Stimulated activated CD4-positive, alpha-beta T cell treated with anti-CD3 and anti-CD28 coated beads, Interleukin-2, amount 100 ng/mL, for 48 hours (primary cell): ENCODE results near the gene TRAF3IP3.

Source experiments
- DNase-seq, 2 donors: peaks; one replicate each; pipeline ENCODE4 v3.0.0-alpha.2; 2020

Gene TRAF3IP3, protein sequence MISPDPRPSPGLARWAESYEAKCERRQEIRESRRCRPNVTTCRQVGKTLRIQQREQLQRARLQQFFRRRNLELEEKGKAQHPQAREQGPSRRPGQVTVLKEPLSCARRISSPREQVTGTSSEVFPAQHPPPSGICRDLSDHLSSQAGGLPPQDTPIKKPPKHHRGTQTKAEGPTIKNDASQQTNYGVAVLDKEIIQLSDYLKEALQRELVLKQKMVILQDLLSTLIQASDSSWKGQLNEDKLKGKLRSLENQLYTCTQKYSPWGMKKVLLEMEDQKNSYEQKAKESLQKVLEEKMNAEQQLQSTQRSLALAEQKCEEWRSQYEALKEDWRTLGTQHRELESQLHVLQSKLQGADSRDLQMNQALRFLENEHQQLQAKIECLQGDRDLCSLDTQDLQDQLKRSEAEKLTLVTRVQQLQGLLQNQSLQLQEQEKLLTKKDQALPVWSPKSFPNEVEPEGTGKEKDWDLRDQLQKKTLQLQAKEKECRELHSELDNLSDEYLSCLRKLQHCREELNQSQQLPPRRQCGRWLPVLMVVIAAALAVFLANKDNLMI

DNA sequence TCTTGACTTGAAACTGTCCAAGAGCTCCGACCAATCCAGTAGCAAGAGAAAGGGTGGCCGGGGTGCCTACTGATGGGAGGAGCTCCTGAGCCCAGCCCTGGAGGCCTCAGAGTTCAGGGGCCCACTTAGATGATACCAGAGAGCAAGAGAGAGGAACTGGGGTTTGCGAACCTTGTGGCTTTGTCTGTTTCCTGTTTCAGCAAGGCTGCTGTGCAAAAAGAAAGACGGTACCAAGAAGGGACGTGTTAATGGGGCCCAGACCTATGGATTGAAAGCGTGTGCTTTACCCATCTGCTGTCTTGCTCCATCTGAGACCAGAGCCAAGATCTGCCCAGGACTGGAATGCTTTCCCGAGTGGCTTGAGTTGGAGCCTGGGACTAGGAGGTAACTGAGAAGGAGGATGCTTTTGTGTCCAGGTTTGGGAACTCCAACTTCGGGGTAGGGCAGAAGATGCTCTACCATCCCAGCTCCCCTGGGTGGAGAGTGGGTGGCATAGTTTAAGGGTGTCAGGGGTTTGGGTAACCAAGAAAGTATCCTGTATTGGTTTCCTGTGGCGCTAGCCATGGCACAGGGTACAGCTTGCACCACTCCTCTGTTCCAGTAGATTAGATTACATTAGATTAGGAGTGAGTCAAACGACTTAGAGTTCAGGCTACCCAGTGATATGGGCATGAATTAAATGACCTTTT is at the start of gene TRAF3IP3:
Gene TRAF3IP3, plus strand, starts transcription at position 128 of the 689 bp plus-strand sequence. CDS start 3,987 bp downstream, outside the sequence.
- peak; percentile 63 to 65 for DNase-seq

DNA sequence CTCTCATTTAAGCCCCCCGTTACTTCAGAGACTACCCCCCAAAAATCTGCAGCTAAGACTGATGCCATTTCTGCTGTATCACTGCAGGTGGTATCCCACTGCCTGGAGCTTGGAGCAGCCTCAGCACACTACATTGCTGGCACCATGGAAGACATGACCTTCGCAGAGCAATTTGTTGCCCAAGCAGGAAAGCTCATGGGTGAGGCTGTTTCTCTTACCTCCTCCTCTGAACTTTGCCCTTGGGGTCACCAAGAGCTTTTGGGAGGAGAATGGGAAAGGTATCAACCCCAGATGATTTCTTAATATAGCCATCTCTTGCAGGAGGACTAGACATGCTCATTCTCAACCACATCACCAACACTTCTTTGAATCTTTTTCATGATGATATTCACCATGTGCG is 49.2 kb upstream of the TRAF3IP3 start:
- DNase-seq = no peak

GRCh38 chr1:209707308-209707707 is 48.5 kb upstream of the TRAF3IP3 start:
- no peak for DNase-seq

GRCh38 chr1:209708297-209708696 is 47.6 kb upstream of the TRAF3IP3 start:
- DNase-seq = no peak

GRCh38 chr1:209710093-209710492 is 45.8 kb upstream of the TRAF3IP3 start:
- no peak for DNase-seq

- no peak for DNase-seq
Measured at GRCh38 chr1:209710847-209711246, 45.0 kb upstream of the TRAF3IP3 start.

- no peak for DNase-seq
Measured at GRCh38 chr1:209714338-209714737, 41.5 kb upstream of the TRAF3IP3 start.

- no peak for DNase-seq
Measured at GRCh38 chr1:209715314-209715713, 40.5 kb upstream of the TRAF3IP3 start.

DNA sequence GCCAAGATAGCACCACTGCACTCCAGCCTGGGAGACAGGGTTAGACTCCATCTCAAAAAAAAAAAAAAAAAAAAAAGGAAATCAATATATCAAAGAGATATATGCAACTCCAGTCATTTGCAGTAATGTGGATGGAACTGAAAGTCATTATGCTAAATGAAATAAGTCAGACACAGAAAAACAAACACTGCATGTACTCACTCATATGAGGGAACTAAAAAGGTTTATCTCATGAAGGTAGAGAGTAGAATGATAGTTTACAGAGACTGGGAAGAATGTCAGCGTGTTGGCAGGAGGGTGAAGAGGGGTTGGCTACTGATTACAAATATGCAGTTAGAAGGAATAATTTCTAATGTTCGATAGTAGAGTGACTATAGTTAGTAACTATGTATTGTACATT is 38.0 kb upstream of the TRAF3IP3 start:
- no peak for DNase-seq

DNA sequence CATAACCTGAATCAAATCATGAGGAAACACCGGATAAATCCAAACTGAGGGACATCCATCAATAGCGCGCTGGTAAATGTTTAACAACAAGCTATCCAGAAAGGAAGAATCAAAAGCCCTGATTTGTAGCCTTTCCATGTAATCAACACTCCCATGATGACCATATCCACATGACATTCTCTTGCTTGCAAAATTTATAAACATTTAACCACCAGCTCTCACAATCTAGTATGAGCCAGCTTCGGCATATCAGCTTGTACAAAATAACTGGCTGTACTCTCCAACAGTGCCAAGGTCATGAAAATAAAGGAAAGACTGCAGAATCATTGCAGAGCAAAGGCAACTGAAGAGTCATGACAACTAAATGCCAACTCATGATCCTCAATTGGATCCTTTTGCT is 35.5 kb upstream of the TRAF3IP3 start:
- DNase-seq = no peak

DNA sequence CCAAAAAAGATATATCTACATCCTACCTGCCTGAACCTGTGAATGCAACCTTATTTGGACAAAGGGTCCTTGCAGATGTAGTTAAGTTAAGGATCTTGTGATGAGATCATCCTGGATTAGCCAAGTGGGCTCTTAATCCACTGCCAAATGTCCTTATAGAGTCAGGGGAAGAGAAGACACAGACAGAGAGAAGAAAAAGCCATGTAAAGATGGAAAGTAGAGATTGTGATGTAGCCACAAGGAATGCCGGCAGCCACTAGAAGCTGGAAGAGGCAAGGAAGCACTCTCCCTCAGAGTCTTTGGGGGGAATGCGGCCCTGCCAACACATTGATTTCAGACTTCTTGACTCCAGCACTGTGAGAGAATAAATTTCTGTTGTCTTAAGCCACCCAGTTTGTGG is 35.0 kb upstream of the TRAF3IP3 start:
- no peak for DNase-seq

DNA sequence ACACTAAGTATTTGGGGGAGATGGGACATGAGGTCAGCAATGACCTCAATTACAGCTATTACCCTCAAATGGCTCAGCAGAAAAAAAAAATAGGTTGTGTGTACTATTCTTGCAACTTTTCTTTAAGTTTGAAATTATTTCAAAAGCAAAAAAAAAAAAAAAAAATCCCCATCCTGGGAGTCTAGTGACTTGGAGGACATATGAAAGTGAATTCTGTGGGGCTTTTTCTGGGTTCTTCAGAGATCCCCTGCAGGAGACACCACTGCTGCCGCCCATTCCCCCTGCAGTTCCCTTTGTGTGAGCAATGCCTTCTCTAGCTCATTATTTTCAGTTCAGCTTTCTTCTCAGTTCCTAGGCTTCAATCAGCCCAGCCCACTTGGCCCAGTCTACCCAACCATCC is 34.5 kb upstream of the TRAF3IP3 start:
- no peak for DNase-seq

DNA sequence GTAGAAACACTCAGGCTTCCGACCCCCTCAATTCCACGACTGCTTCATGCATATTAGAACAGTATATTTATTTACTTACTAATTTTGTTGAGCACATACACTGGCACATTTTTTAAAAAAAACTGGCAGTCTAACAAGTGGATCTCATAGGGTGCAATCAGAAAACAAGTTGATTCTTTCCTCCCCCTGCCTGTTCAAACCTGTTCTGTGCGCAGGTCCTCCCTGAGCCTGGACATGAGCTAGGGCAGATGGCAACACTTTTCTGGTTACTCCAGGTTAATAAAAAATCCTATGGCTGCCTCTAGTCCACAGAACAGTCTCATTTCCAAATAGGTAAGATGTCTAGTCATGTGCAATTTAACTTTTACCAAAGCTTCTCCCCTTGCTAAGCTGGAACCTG is 32.6 kb upstream of the TRAF3IP3 start:
- DNase-seq = no peak

- DNase-seq = peak; percentile 28 to 50
Measured at GRCh38 chr1:209723756-209724693, 31.8 kb upstream of the TRAF3IP3 start.

DNA sequence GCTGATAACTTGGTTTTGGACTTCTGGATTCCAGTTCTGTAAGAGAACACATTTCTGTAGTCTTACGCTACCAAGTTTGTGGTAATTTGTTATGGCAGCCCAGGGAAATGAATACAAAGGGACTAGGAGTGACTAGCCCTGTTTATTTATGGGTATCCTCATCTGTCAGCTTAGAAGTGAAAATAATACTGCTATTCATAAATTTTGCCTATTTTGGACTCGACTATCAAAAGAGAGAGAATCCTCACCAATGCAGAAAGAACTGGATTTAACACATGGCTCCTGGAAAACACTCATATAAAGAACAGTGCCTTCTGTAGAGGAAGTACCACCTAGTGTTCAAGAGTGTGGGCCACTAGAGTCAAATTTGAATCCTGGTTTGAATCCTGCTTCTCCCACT is 28.6 kb upstream of the TRAF3IP3 start:
- no peak for DNase-seq

DNA sequence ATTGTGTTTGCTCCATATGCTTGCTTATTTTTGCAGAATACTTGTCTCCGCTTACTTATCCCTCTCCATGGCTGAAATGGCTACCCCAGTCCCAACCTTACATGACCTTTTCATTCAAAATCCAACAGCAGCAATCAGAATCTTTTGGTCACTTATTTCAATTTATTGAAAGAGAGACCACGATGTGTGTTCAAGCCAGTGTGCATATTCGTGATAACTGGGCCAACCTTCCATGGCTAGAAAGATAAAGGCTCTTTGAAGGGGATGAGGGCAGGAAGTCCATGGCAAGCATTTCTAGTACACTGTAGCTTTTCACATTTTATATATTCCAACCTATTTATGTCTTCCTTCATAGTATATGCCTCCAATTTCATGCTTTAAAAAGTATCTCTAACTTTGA is 28.1 kb upstream of the TRAF3IP3 start:
- DNase-seq = no peak

GRCh38 chr1:209728466-209728865 is 27.4 kb upstream of the TRAF3IP3 start:
- DNase-seq = no peak

GRCh38 chr1:209729436-209729835 is 26.4 kb upstream of the TRAF3IP3 start:
- no peak for DNase-seq

DNA sequence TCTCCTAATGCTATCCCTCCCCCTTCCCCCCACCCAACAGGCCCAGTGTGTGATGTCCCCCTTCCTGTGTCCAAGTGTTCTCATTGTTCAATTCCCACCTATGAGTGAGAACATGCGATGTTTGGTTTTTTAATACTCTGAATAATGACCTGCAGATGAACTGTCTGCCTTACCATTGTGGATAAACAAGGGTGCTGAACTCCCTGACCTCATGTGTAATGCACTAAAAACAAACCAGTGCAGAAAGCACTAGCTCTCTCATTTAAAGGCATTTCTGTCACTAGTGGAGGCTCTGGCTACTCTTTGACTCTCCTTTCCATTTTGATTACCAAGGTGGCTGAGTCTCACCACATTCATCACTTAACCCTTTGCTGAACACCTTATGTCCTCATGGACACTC is 23.1 kb upstream of the TRAF3IP3 start:
- no peak for DNase-seq

GRCh38 chr1:209733409-209734192 is 22.3 kb upstream of the TRAF3IP3 start:
- no peak for DNase-seq

- no peak for DNase-seq
Measured at GRCh38 chr1:209736490-209737117, 19.2 kb upstream of the TRAF3IP3 start.

GRCh38 chr1:209737118-209737505 is 18.7 kb upstream of the TRAF3IP3 start:
- no peak for DNase-seq
